Measurements from ENCODE around the gene SLC1A2. TPM values are rescaled to one million over a fixed set of nuclear protein-coding genes. Genes with fewer than 3 reads are reported as not detected.

The SLC1A2 gene
- 1 to 10 TPM; 1.3 to 3.3 TPM for total RNA-seq
- long read RNA-seq, partial matches to known transcripts = 1 of 2 reads
- long read RNA-seq, other reads (novel, unspliced or antisense) = 1 of 2 reads

- ATAC-seq (peak; percentile 56 to 64), DNase-seq (peak; percentile 37)
- intact Hi-C loops (cut with DNase I) = no loop called here
Measured at GRCh38 chr11:35419184-35419829, at the start of gene SLC1A2. SLC1A2 (minus strand) TSS chr11:35419558; CDS start chr11:35418966, 592 bp downstream.

DNA sequence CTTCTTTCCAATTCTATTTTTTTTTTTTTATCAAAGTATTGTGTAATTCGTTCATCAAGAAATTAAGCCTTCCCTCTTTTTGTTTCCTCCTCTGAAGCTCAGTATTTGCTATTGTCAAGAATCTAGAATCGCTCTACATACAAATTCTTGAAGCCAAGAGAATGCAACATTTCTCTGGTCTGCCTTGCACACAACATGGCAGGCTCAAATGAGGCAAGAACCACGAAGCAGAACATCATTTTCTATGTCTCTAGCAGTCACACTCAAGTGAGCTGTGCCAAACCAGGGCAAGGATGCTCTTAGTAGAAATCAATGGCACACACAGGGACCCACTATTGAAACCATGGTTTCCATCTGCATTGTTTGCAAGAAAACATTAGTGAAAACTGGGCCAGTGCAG is 46.7 kb upstream of the SLC1A2 start:
- ATAC-seq = no peak

GRCh38 chr11:35464308-35464707 is 45.0 kb upstream of the SLC1A2 start:
- intact Hi-C loops (cut with DNase I) = no loop called here
- ATAC-seq (no peak), DNase-seq (no peak)

More for the DNA sequence above, 46.7 kb upstream of the SLC1A2 start:
- no peak for DNase-seq
- intact Hi-C loops (cut with DNase I) = no loop called here

- intact Hi-C loops (cut with DNase I) = no loop called here
- no peak for ATAC-seq
Measured at GRCh38 chr11:35463331-35463751, 44.0 kb upstream of the SLC1A2 start.

GRCh38 chr11:35461917-35462538 is 42.7 kb upstream of the SLC1A2 start:
- ATAC-seq = no peak
- no peak for DNase-seq
- intact Hi-C loops (cut with DNase I) = no loop called here

More at GRCh38 chr11:35463331-35463751, 44.0 kb upstream of the SLC1A2 start:
- DNase-seq = no peak

- DNase-seq (no peak), ATAC-seq (no peak)
- intact Hi-C loops (cut with DNase I) = no loop called here
Measured at GRCh38 chr11:35459489-35459888, 40.1 kb upstream of the SLC1A2 start.

DNA sequence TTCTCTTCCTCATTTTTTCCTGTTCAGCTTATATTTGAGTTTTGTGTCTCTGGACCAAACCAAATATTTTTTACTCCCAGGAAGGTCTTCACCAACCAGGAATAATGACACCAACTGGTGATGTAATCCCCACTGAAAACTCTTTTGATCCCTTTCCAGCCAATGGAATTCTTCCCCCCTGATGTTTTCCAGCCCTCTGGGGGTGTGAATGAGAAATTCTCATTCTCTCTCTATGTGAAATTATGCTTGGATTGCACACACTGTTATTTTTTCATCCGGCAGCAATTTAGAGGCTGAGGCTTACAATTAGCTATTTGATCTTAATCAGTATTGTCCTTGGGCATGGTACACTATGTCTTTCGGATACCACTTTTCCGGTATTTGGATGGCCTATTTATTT is 39.5 kb upstream of the SLC1A2 start:
- DNase-seq (no peak), ATAC-seq (no peak)
- intact Hi-C loops (cut with DNase I) = no loop called here

GRCh38 chr11:35454362-35454761 is 35.0 kb upstream of the SLC1A2 start:
- ATAC-seq (no peak), DNase-seq (no peak)
- intact Hi-C loops (cut with DNase I) = no loop called here

DNA sequence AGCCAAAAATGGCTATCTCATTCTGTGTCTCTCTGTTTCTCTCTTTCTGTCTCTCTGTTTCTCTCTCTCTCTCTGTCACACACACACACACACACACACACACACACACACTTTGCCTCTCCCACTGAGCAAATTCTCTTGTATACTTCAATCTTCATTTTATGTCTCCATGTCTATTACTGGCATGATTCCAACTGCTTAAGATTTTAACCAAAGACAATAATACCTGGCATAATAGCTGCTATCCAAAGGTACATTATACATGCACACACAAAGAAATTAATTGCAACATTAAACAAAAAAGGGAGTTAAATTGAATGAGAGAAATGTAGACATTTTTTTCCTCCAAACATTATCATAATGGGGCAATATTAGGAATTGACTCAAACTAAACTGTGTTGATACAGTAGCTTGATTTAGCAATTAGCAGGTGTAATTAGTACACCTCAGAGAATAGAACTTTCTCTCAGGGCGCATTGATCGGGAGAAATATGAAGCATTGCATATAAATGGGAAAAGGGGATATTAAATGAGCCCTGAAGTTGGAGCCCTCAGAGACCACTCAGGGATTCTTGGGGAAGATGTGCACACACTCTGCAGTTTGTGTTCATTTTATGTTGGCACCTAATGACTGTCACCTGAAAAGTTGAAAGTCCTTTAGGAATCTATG is 17.4 kb upstream of the SLC1A2 start:
- intact Hi-C loops (cut with DNase I) = no loop called here
- DNase-seq = no peak

DNA sequence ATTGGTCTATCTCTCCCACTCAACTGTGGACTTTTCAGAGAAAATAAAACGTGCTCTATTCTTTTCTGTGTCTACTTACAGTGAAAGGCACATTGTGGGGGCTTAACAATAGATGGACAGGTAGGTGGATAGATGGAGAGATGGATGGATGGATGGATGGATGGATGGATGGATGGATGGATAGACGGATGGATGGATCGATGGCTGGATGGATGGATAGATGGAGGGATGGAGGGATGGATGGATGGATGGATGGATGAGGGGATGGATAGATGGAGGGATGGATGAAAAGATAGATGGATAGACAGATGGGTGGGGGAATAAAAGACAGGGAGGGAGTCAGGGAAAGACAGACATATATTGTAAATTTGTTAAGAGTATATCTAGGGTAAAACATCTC is 14.2 kb upstream of the SLC1A2 start:
- intact Hi-C loops (cut with DNase I) = no loop called here
- ATAC-seq (no peak), DNase-seq (no peak)

More for the DNA sequence above, 17.4 kb upstream of the SLC1A2 start:
- no peak for ATAC-seq

- intact Hi-C loops (cut with DNase I) = no loop called here
- ATAC-seq = no peak
- DNase-seq = no peak
Measured at GRCh38 chr11:35432464-35432863, 13.1 kb upstream of the SLC1A2 start.

- intact Hi-C loops (cut with DNase I) = no loop called here
- ATAC-seq = peak; percentile 73 to 85
- peak; percentile 55 for DNase-seq
Measured at GRCh38 chr11:35427071-35427470, 7.7 kb upstream of the SLC1A2 start.

GRCh38 chr11:35426351-35426750 is 7.0 kb upstream of the SLC1A2 start:
- no peak for DNase-seq
- intact Hi-C loops (cut with DNase I) = no loop called here
- no peak for ATAC-seq

DNA sequence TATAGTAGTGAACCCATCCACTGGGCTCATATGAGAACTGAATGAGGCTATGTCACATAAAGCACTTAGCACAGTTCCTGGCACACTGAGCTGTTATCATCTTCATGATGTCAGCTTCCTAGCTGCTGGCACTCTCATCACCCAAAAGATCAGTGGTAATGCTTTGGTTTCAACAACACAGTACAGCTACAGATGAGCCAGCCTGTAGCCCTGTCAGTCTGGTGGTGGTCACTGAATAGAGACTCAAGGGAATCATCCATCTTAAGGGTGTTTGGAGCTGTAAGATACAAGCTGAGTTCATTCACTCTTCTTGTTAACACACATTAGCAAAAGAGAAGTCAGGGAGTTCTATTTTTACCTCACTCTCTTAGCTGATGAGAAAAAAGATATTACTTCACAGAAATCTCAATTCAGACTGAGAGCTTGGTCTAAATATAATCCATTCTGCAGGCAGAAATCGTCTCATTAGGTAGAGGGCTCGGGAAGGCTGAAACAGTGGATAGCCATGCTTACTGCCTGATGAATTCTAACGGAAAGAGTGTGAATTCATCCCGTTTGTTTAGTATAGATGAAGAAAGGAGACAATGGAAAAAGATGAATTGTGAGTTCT is 6.3 kb upstream of the SLC1A2 start:
- intact Hi-C loops (cut with DNase I) = no loop called here
- ATAC-seq = no peak
- no peak for DNase-seq

- intact Hi-C loops (cut with DNase I) = no loop called here
- no peak for ATAC-seq
Measured at GRCh38 chr11:35424157-35424940, 5.0 kb upstream of the SLC1A2 start.

DNA sequence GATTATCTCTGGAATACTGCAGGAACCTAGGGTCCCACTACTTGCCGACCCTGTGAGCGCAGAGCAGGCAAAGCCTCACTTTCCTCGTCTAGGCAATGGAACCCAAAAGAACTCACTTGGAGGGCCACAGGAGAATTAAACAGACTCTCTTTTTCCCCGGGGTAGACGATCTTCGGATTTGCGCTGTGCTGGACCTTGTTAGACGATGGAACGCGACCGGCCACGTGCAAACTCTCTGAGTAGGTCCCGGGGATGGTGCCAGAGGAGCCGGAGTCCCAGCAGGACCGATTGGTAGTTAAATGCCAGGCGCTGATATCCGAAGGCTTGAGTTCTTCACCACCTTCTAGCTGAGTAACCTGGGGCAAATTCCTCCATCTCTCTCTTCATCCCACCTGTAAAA is 1.0 kb upstream of the SLC1A2 start:
- intact Hi-C loops (cut with DNase I) = no loop called here
- ATAC-seq = no peak
- no peak for DNase-seq

More at GRCh38 chr11:35424157-35424940, 5.0 kb upstream of the SLC1A2 start:
- no peak for DNase-seq

- peak; percentile 12 to 60 for ATAC-seq
- DNase-seq = peak; percentile 30
- intact Hi-C loops (cut with DNase I) = no loop called here
Measured at GRCh38 chr11:35419830-35420333, 524 bp upstream of the SLC1A2 start.

GRCh38 chr11:35418282-35419183 is 825 bp downstream of the SLC1A2 start:
- intact Hi-C loops (cut with DNase I) = no loop called here
- DNase-seq (no peak), ATAC-seq (peak; percentile 45 to 48)

Data from left cardiac atrium (tissue), 4 donors.